ENCODE data around the gene TSC22D4. TPM values are rescaled to one million over a fixed set of nuclear protein-coding genes. Genes with fewer than 3 reads are reported as not detected.

Gene TSC22D4
- polyA plus RNA-seq, 3 donors: 23.8 to 91.5 (median 26.3) TPM

GRCh38 chr7:100489824-100490223, 10.8 kb upstream of the TSC22D4 start:
- Histone ChIP-seq H3K4me3 (replicated peaks in 1 of 3; ENCODE audit: low read depth in 2 of 3, low read length in 3 of 3) (no peak overlapping the region), H3K9ac (ENCODE audit: insufficient read depth, low read length, poor library complexity, severe bottlenecking) (no peak overlapping the region), H3K27ac (ENCODE audit: low read depth in 1 of 2, low read length in 2 of 2) (no peak overlapping the region), H3K4me1 (ENCODE audit: control insufficient read depth in 1 of 2, insufficient read depth in 2 of 2, low read length in 2 of 2) (peaks cover 4 to 13% of the 10 kb centered on the region in 2 donors), H3K27me3 (ENCODE audit: control insufficient read depth in 2 of 2, insufficient read depth in 2 of 2, low read length in 2 of 2) (peaks cover 5 to 30% of the 10 kb centered on the region in 2 donors), H3K4me2 (replicated peaks; ENCODE audit: extremely low read depth, low read length, poor library complexity, severe bottlenecking) (no peak overlapping the region), H4K20me1 (ENCODE audit: insufficient read depth, low read length) (no peaks in the 10 kb centered on the region), H3K79me2 (ENCODE audit: insufficient read depth, low read length) (no peaks in the 10 kb centered on the region), H2AFZ (ENCODE audit: insufficient read depth, low read depth, low read length, poor library complexity, severe bottlenecking) (no peak overlapping the region), H3K9me3 (replicated peaks in 1 of 2; ENCODE audit: control insufficient read depth in 1 of 2, insufficient read depth in 1 of 2, low read length in 2 of 2) (no peaks in the 10 kb centered on the region), H3K36me3 (replicated peaks in 1 of 2; ENCODE audit: control insufficient read depth in 1 of 2, insufficient read depth in 2 of 2, low read length in 2 of 2) (no peaks in the 10 kb centered on the region)
- Mint-ChIP-seq H3K27ac (peak overlapping the region in 1 of 7 donors; percentile 50), H3K36me3 (peaks cover 0 to 3% of the 10 kb centered on the region in 2 donors), H3K4me1 (peaks cover 9% of the 10 kb centered on the region), H3K27me3 (ENCODE audit: low read depth in 3 of 3) (peaks cover 29 to 48% (median 30%) of the 10 kb centered on the region in 3 donors), H3K4me3 (no peak overlapping the region), H3K9me3 (peaks cover 0 to 4% (median 1%) of the 10 kb centered on the region in 7 donors)
- 69% methylated on average over 5 of the region's 9 CpGs for WGBS (ENCODE audit: insufficient coverage)
- TF ChIP-seq CTCF (IDR thresholded peaks at IDR 0.05): no peak
- peak; percentile 30 to 63 (median 38) for DNase-seq
- intact Hi-C loops (cut with micrococcal nuclease): no loop called here

- H3K79me2 ChIP-seq (ENCODE audit: insufficient read depth, low read length): no peaks in the 10 kb centered on the region
- H3K4me2 ChIP-seq (replicated peaks; ENCODE audit: extremely low read depth, low read length, poor library complexity, severe bottlenecking): no peak overlapping the region
- H3K4me1 Mint-ChIP-seq: peaks cover 8% of the 10 kb centered on the region
- no peaks in the 10 kb centered on the region for H4K20me1 ChIP-seq (ENCODE audit: insufficient read depth, low read length)
- no peaks in the 10 kb centered on the region for H3K36me3 ChIP-seq (replicated peaks in 1 of 2; ENCODE audit: control insufficient read depth in 1 of 2, insufficient read depth in 2 of 2, low read length in 2 of 2)
- peaks cover 5 to 29% of the 10 kb centered on the region in 2 donors for H3K27me3 ChIP-seq (ENCODE audit: control insufficient read depth in 2 of 2, insufficient read depth in 2 of 2, low read length in 2 of 2)
- H2AFZ ChIP-seq (ENCODE audit: insufficient read depth, low read depth, low read length, poor library complexity, severe bottlenecking): no peak overlapping the region
- H3K27ac Mint-ChIP-seq: peak overlapping the region in 1 of 7 donors; percentile 50
- peaks cover 29 to 43% (median 32%) of the 10 kb centered on the region in 3 donors for H3K27me3 Mint-ChIP-seq (ENCODE audit: low read depth in 3 of 3)
- TF ChIP-seq CTCF (IDR thresholded peaks at IDR 0.05): no peak
- H3K4me3 ChIP-seq (replicated peaks in 1 of 3; ENCODE audit: low read depth in 2 of 3, low read length in 3 of 3): no peak overlapping the region
- no peak overlapping the region for H3K4me3 Mint-ChIP-seq
- no peak overlapping the region for H3K27ac ChIP-seq (ENCODE audit: low read depth in 1 of 2, low read length in 2 of 2)
- no peak for DNase-seq
- H3K9ac ChIP-seq (ENCODE audit: insufficient read depth, low read length, poor library complexity, severe bottlenecking): no peak overlapping the region
- WGBS (ENCODE audit: insufficient coverage): 98% methylated on average over 9 of the region's 10 CpGs
- H3K36me3 Mint-ChIP-seq: peaks cover 0 to 3% of the 10 kb centered on the region in 2 donors
- peaks cover 4 to 11% of the 10 kb centered on the region in 2 donors for H3K4me1 ChIP-seq (ENCODE audit: control insufficient read depth in 1 of 2, insufficient read depth in 2 of 2, low read length in 2 of 2)
- intact Hi-C loops (cut with micrococcal nuclease): no loop called here
- no peaks in the 10 kb centered on the region for H3K9me3 ChIP-seq (replicated peaks in 1 of 2; ENCODE audit: control insufficient read depth in 1 of 2, insufficient read depth in 1 of 2, low read length in 2 of 2)
- H3K9me3 Mint-ChIP-seq: peaks cover 0 to 4% (median 1%) of the 10 kb centered on the region in 7 donors
Measured at GRCh38 chr7:100489121-100489520, 10.1 kb upstream of the TSC22D4 start.

Data from CD14-positive monocyte (primary cell).